Bronchial epithelial cell (primary cell): Measurements from ENCODE around the gene KLK14. TPM values are rescaled to one million over a fixed set of nuclear protein-coding genes. Genes with fewer than 3 reads are reported as not detected.

Experiments
- DNase-seq: peaks from one replicate; pipeline ENCODE4 v3.0.0-alpha.2; 2010; ENCODE audit warnings: low read depth
- FAIRE-seq: peaks from 2 replicates; lab custom pipeline; 2011; peaks lifted over from hg19 to GRCh38; lab: Jason Lieb, UNC
- H3K27me3 ChIP-seq: 2 replicates; pipeline ENCODE4 v1.5.1; 2011; ENCODE audit warnings: low read length; ENCODE audit not compliant: control insufficient read depth, insufficient read depth
- H3K36me3 ChIP-seq: 2 replicates; pipeline ENCODE4 v1.5.1; 2011; ENCODE audit warnings: low read length; ENCODE audit not compliant: control insufficient read depth, insufficient read depth
- H3K4me3 ChIP-seq: 2 replicates; pipeline ENCODE4 v1.5.1; 2011; ENCODE audit warnings: mild to moderate bottlenecking, low read depth, low read length, control low read depth
- total RNA-seq: library from RNA; depleted of rRNA; stranded (reverse); fragments of >200 nt; gene quantifications from 2 replicates; pipeline ENCODE4 v1.2.1, GENCODE V29; 2014
- TF ChIP-seq, protein P1 (sequence below): IDR thresholded peaks from 2 replicates; pipeline ENCODE4 v1.5.1; 2011; ENCODE audit warnings: mild to moderate bottlenecking, moderate library complexity, low read length, control low read depth, inconsistent platforms; ENCODE audit not compliant: insufficient read depth, severe bottlenecking

KLK14 gene
- total RNA-seq, 1 donor from 2014 or later, result not detected

DNA sequence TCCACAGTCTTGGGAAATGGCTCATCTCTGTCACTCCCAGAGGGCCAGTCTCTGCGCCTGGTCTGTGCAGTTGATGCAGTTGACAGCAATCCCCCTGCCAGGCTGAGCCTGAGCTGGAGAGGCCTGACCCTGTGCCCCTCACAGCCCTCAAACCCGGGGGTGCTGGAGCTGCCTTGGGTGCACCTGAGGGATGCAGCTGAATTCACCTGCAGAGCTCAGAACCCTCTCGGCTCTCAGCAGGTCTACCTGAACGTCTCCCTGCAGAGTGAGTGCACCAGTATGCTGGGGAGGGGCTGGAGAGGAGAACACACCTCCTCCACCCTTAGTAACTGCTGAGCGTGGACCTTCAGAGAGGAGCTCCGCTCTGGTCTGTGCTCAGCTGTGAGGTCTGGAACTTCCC, 44.3 kb upstream of the KLK14 start:
- H3K36me3 ChIP-seq, result no peaks in the 10 kb centered on the region
- H3K4me3 ChIP-seq, result no peak overlapping the region
- H3K27me3 ChIP-seq, result no peaks in the 10 kb centered on the region
- FAIRE-seq (no peak), DNase-seq (no peak)
- TF ChIP-seq, protein P1, sequence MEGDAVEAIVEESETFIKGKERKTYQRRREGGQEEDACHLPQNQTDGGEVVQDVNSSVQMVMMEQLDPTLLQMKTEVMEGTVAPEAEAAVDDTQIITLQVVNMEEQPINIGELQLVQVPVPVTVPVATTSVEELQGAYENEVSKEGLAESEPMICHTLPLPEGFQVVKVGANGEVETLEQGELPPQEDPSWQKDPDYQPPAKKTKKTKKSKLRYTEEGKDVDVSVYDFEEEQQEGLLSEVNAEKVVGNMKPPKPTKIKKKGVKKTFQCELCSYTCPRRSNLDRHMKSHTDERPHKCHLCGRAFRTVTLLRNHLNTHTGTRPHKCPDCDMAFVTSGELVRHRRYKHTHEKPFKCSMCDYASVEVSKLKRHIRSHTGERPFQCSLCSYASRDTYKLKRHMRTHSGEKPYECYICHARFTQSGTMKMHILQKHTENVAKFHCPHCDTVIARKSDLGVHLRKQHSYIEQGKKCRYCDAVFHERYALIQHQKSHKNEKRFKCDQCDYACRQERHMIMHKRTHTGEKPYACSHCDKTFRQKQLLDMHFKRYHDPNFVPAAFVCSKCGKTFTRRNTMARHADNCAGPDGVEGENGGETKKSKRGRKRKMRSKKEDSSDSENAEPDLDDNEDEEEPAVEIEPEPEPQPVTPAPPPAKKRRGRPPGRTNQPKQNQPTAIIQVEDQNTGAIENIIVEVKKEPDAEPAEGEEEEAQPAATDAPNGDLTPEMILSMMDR, result no peak

DNA sequence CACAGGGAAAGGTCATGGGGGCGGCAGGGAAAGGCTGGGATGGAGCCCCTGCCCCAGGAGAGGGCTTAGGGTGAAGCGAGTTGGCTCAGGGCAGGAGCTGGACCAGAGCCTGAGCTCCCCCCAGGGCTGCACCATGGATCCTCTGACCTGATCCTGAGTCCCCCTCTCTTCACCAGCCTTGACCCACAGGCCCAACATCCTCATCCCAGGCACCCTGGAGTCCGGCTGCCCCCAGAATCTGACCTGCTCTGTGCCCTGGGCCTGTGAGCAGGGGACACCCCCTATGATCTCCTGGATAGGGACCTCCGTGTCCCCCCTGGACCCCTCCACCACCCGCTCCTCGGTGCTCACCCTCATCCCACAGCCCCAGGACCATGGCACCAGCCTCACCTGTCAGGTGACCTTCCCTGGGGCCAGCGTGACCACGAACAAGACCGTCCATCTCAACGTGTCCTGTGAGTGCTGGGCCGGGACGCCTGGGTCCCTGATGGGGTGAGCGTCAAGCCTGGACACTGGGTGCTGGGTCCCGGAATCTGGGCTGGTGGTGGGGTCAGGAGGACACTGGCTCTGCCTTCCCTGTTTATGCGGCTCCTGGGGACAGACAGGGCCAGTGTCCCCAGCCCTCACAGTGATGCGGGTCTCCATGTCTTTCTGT, 42.9 kb upstream of the KLK14 start:
- no peaks in the 10 kb centered on the region for H3K36me3 ChIP-seq
- no peak overlapping the region for H3K4me3 ChIP-seq
- FAIRE-seq (no peak), DNase-seq (no peak)
- TF ChIP-seq, protein P1, result no peak
- H3K27me3 ChIP-seq, result no peaks in the 10 kb centered on the region

DNA sequence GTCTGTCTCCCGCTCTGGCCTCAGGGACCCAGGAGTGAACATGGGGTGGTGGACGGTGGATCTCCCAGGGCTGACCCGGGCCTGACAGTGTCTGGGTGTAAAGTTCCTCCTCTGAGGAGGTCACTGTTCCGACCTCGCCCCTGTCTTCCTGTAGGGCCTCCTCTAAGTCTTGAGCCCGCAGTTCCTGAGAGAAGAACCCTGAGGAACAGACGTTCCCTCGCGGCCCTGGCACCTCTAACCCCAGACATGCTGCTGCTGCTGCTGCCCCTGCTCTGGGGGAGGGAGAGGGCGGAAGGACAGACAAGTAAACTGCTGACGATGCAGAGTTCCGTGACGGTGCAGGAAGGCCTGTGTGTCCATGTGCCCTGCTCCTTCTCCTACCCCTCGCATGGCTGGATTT, 42.0 kb upstream of the KLK14 start, which contains the start of gene SIGLEC9:
Gene SIGLEC9 (plus strand): TSS at position 178 of the 400 bp plus-strand sequence. CDS start 69 bp downstream, at position 247.
- DNase-seq (no peak), FAIRE-seq (no peak)
- H3K4me3 ChIP-seq, result no peak within 1 kb of the TSS
- no peaks in the 10 kb centered on the region for H3K36me3 ChIP-seq
- TF ChIP-seq, protein P1, result no peak
- no peaks in the 10 kb centered on the region for H3K27me3 ChIP-seq

DNA sequence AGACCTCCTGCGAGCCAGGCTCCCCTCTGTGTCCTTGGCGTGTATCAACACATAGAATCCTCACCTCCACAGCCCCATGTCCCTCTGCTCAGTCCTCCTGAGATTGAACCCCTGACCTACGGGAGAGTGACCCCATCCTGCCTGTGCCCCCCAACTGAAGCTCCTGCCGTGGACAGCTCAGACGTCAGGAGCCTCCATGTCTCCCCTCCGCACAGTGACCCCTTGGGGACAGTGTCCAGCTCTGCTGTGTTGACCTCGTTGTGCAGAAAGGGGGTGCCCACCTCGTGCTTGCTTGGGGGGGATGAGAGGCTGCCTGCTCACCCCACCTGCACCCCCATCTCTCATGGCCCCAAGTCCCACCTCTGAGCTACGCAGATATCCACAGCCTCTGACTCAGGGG, 41.5 kb upstream of the KLK14 start:
- FAIRE-seq (no peak), DNase-seq (no peak)
- Histone ChIP-seq H3K36me3 (no peaks in the 10 kb centered on the region), H3K27me3 (no peaks in the 10 kb centered on the region), H3K4me3 (no peak overlapping the region)
- TF ChIP-seq, protein P1, result no peak

DNA sequence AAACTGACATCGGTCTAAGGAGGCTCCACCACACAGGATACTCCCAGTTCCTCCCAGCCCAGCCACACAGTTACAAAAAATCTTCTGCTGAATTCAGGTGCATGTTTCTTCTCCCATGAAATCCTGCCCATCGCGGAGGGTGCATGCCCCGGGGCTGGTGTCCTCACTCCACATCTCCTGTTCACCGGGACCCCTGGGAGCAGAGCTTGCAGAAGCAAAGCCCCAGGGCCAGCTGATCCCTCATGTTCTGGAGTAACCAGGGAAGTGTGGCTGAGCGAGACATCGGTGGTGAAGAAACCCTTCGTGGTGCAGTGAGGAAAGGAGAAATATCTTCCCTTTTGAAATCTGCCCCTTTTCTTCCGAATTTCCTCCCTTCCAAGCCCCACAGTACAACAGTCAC, 41.1 kb upstream of the KLK14 start:
- no peaks in the 10 kb centered on the region for H3K27me3 ChIP-seq
- FAIRE-seq (no peak), DNase-seq (no peak)
- TF ChIP-seq, protein P1, result no peak
- H3K36me3 ChIP-seq, result no peaks in the 10 kb centered on the region
- H3K4me3 ChIP-seq, result no peak overlapping the region

DNA sequence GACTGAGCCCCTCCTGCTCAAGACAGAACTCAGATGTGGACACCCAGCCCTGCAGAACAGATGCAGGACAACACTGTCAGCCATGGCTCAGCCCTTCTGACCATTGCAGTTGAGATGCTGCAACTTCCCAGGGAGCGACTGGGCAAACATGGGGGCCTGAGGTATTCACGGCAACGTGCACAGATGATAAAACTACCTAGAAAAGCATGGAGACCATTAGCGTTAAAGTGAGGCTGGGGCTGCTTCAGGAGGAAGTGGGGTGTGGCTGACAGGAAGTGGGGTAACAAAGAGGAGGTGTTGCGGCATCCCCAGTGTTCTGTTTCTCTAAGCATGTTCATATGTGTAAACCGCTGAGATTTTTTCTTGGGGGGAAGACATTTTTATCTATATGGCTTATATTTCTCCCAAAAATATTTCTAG, 40.7 kb upstream of the KLK14 start:
- FAIRE-seq (no peak), DNase-seq (no peak)
- no peaks in the 10 kb centered on the region for H3K36me3 ChIP-seq
- H3K27me3 ChIP-seq, result no peaks in the 10 kb centered on the region
- no peak overlapping the region for H3K4me3 ChIP-seq
- TF ChIP-seq, protein P1, result no peak
